Stimulated activated CD4-positive, alpha-beta T cell treated with anti-CD3 and anti-CD28 coated beads, Interleukin-2, amount 100 ng/mL, for 24 hours (primary cell): ENCODE data around the gene FAIM.
"Not testable (repeated sequence)": the region's sequence is repeated elsewhere in the genome, so short reads cannot be mapped to it uniquely, and the experiment has no call there.

Source experiments
- DNase-seq, 2 donors: peaks; one replicate each; pipeline ENCODE4 v3.0.0-alpha.2; 2020

The FAIM gene, protein sequence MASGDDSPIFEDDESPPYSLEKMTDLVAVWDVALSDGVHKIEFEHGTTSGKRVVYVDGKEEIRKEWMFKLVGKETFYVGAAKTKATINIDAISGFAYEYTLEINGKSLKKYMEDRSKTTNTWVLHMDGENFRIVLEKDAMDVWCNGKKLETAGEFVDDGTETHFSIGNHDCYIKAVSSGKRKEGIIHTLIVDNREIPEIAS

DNA sequence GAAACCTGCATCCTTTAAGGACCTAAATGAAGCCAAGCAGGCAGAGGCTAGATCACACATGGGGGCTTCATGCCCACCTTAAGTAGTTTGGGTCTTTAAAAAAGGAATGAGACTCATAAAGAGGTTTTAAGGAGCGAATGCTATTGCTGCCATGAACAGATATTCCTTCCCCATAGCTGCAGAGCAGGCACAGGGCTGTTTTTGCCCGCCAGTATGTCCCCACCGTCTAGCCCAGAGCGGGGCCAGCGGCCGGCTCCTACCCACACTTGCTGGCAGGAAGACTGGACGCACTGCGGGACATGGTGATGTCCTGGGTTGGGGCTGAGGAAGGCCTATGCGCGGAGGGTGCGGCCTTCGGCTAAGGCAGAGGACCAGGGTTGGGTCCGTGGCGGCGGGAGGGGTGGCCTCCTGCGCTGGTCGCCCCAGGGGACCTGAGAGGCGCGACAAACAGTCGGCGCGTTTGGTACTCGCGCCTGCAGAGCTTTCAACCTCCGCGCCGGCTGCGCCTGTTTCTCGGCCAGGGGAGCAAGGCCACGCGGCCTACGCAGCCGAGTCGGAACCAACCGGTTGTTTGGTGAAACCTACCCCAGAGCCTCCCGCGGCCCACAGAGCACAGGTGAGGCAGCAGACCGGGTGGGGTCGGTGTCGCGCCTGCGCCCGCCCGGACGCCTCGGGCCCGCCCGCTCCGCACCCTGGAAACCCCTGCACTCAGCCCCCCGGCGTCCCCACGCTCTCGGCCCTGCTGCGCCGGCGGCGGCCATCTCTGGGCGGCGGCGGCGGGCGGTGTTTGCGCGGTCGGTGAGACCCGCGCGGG lies at the start of gene FAIM:
FAIM (plus strand) TSS at position 450 of the 814 bp plus-strand sequence. CDS start 10,956 bp downstream, outside the sequence.
- DNase-seq: peak; percentile 65 to 68

DNA sequence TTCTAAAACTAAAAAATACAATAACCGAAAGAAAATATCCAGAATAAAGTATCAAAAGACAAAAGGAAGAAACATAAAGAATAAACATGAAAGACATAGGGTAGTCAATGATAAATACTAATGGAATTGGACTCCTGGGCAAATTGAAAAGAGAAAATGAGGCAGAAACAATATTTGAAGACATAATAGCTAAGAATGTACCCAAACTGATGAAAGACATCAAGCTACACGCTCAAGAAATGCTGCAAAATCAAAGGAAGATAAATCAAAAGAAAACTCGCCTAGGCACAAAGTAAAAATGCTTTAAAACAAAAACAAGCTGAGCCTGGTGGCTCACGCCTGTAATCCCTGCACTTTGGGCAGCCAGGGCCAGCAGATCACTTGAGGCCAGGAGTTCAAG lies 49.4 kb upstream of the FAIM start:
- no peak for DNase-seq

DNA sequence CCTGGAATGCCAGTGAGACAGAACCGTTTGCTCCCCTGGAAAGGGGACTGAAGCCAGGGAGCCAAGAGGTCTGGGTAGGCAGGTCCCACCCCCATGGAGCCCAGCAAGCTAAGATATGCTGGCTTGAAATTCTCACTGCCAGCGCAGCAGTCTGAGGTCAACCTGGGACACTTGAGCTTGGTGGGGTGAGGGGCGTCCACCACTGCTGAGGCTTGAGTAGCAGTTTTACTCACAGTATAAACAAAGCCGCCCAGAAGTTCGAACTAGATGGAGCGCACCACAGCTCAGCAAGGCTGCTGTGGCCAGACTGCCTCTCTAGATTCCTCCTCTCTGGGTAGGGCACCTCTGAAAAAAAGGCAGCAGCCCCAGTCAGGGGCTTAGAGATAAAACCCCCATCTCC lies 48.1 kb upstream of the FAIM start:
- DNase-seq: no peak

DNA sequence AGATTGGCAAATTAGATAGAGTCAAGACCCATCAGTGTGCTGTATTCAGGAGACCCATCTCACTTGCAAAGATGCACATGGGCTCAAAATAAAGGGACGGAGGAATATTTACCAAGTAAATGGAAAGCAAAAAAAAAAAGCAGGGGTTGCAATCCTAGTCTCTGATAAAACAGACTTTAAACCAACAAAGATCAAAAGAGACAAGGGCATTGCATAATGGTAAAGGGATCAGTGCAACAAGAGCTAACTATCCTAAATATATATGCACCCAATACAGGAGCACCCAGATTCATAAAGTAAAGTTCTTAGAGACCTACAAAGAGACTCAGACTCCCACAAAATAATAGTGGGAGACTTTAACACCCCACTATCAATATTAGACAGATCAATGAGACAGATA lies 45.7 kb upstream of the FAIM start:
- DNase-seq: not testable (repeated sequence)

DNA sequence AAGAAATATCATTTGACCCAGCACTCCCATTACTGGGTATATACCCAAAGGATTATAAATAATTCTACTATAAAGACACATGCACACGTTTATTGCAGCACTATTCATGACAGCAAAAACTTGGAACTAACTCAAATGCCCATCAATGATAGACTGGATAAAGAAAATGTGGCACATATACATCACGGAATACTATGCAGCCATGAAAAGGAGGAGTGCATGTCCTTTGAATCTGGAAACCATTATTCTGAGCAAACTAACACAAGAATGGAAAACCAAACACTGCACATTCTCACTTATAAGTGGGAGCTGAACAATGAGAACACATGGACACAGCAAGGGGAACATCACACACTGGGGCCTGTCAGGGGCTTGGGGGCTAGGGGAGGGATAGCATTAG lies 42.3 kb upstream of the FAIM start:
- not testable (repeated sequence) for DNase-seq

DNA sequence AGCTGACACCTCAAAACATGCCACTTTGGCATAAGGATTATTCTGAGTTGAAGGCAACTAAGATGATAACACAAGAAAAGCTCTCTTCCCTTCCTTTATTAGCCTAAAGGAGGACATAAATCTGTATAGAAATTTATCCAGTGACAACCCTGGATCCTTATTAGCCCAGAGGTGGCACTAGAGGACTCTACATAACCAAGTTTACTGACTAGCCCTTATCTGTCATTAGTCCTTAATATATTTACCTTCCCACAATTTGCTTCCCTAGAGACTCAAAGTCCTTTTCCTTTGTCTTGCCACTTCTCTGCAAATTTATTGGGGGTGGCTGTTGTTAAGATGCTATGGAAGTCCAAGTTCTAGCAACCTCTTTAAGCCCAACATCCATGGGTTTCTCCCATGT lies 41.2 kb upstream of the FAIM start:
- DNase-seq: no peak

DNA sequence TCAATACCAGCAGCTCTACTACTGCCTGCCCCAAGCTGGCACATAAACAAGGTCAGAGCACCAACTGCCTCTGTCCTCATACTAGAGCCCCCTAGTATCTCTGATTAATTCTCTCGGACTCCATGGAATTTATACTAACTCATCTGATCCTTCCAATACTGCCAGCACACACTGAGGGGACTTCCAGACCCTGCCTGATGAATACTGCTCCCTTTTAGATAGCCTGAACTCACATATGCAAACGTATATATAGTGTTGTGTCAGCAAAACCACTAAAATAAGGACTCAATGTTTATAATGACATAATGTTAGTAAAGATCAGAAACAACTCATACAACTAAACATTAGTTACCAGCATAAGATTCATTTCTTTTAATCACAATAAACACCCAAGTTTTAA lies 39.5 kb upstream of the FAIM start:
- no peak for DNase-seq

DNA sequence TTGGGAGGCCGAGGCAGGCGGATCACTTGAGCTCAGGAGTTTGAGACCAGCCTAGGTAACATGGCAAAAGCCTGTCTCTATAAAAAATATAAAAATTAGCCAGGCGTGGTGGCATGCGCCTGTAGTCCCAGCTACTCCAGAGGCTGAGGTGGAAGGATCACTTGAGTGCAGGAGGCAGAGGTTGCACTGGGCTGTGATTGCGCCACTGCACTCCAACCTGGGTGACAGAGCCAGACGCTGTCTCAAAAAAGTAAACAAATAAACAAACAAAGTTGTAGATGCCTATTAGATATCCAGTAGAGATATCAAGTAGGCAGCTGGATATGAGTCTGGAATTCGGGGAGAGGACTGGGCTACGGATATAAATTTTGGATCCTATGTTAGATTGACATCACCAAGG lies 38.9 kb upstream of the FAIM start:
- not testable (repeated sequence) for DNase-seq

DNA sequence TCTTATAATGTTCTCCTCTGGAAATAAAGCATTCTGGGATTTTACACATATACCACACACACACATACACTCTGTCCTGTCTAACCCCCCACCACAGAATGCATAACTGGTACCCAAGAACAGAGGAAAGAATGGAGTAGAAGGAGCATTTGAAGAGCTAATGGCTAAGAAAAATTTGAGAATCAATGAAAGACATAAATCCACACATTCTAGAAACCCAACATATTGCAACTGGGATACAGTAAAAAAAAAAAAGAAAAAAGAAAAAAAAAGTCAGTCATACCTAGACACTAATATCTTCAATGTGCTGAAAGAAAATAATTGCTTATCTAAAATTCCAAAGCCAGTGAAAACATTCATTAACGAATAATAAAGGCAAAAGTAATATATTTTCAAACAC lies 35.4 kb upstream of the FAIM start:
- no peak for DNase-seq

DNA sequence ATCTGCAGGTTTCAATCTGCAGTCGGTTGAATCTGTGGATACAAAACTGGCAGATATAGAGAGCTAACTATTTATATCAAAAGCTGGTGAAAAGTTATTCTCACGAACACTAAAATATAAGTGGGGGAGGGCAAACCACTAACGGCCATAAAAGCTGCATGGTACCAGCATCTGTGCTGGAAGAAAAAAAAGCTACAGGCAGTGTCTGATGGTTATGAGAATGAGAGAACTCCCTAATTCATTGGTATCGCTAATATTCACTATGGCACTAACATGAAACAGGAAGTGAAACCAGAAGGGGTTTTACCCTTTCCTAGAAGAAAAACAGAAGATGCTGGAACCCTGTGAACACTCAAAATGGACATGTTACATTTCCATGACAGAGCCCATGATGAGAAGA lies 30.4 kb upstream of the FAIM start:
- no peak for DNase-seq

DNA sequence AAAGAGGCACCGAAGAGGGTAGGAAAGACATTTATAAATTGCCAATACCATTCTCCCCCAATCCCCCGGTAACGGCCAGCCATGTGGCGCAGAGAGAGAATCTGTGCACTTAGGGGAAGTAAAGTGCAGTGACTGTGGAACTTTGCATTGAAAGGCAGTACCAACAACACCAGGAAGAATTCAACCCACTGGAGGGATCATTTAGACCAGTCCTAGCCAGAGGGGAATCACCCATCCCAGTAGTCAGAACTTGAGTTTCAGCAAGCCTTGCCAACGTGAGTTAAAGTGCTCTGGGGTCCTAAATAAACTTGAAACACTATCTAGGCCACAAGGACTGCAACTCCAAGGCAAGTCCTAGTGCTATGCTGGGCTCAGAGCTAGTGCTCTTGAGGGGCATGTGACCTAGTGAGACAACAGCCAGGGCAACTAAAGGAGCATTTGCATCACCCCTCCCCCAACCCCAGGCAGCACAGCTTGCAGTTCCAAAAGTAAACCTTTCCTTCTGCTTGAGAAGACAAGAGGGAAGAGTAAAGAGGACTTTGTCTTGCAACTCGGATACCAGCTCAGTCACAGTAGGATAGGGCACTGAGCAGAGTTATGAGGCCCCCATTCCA lies 29.5 kb upstream of the FAIM start:
- DNase-seq: no peak

DNA sequence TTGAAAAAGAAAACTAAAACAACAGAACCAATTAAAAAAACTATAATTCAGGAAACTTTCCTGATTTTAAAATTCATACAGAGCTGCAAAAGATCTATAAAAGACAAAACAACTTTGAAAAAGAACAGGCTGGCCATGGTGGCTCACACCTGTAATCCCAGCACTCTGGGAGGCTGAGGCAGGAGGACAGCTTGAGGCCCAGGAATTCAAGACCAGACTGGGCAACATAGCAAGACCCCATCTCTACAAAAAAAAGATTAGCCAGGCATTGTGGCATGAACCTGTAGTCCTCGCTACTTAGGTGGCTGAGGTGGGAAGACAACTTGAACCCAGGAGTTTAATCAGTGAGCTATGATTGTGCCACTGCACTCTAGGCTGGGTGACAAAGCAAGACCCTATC lies 21.2 kb upstream of the FAIM start:
- DNase-seq: no peak

DNA sequence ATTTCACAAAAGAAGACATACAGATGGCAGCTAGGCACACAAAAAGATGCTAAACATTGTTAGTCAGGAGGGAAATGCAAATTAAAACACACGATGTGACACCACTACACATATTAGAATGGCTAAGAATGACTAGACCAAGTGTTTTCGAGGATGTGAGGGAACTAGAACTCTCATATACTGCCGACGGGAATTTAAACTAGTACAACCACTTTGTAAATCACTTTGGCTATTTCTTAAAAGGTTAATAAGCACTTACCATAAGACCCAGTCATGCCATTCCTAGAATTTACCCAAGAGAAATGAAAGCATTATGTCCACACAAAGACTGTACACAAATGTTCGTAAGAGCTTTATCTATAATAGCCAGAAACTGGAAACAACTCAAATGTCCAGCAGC lies 20.1 kb upstream of the FAIM start:
- no peak for DNase-seq

DNA sequence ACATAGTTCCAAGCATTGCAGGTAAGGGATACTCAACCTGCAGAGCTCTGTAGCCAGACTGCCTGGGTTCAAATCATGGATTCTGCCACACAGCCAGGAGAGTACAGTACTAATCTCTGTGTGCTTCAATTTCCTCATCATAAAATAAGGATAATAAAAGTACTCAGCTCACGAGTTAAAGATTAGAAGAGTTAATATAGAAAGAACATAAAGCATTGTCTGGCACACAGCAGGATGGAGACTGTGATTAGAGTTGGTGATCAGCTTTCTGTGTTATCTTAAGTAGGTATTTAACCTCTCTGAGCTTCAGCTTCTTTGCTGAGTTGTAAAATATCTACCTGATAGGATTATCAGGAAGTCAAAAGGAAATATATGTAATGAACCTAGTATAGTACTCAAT lies 17.2 kb upstream of the FAIM start:
- no peak for DNase-seq

DNA sequence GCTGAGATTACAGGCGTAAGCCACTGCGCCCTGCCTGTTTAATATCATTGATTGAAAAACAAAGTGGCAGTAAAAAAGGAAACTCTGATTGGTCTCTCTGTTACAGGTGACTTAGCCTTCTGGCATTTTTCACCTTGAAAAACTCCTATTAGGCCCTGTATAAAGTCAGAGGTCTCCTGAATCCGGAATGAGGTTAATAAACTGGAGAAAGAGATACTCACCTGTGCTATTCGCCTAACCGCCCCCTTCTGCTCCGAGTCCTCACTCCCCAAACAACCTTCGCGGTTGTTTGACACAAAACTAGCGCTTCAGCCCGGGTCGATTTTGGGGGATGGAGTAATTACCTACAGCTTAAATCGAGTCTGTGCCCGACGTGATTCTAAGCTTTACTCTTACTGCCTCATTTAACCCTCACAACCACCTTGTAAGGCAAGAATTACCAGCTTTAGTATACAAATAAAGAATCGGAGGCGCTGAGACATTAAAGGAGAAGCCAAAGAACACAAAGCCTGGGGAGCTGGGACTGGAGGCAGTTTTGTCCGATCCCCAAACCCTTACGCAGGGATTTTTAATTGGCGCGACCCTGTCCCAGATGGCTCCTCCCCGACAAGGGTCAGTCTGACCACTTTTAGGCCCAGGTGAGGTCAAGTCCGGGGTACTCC lies 15.0 kb upstream of the FAIM start:
- no peak for DNase-seq

DNA sequence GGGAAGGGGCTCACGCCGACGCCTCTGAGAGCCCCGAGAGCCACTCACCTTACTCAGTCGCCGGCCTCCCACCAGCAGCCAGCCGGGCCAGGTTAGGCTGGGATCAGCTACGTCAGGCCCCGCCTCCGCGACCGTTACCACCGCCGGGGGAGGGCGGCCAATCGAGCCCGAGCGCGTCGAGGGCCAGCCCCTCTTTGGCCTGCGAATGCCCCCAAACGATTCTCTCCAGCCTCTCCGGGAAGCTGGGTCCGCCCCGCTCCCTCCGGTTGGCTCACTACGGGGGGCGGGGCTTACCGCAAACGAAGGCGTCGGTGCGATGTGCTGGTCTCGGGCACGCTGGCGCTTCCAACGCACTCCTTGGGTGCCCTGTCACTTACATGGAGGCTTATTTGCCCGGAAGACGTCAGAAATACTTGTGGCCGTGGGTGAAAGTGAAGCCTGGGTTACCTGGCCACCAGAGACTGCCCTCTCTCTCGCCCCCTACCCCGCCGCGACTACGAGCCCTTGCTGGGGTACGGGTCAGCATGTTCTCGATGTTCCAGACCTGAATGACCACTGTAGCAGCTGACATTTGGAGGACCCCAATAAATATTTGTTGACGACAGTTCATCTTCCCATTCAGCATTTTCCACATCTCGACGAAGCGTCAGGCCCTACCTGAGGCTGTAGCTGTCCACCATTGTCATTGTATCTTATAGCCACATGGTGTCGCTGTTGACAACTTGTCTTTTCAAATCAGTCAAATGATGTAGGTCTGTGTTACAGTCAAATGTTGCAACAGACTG lies 14.2 kb upstream of the FAIM start, which contains the start of gene CEP70:
CEP70 (minus strand) TSS at position 111 of the 785 bp plus-strand sequence. CDS start 21,333 bp downstream, outside the sequence.
- peak; percentile 87 to 88 for DNase-seq

DNA sequence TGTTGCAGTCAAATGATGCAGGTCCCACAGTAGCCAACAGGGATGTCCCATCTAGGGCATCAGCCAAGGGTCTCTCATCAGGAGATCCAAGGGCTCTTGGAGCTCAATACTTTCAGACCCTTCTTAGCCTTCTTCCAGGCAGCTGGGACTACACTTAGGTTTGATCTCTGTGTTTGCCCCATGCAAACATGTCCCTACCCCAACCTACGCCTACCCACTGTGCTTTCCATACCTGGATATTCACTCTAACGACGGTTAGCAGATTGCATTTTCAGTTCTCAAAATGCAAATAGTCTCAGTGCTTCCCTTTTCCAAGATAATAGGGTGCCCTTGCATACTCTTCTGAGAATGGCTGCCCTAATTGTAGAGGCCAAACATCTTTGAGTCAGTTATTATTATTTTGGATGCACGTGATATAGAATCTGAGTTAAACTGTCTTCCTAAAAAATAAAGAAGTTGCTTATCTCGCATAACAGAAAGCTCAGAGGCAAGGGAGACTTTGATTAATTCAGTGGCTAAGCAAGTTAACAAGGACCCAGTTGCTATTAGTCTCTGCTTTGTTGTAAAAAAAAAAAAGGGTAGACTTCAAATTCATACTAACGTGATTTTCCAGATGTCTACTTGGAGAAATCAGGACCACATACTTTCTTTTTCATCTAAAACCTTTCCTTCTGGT lies 13.5 kb upstream of the FAIM start:
- DNase-seq: no peak

DNA sequence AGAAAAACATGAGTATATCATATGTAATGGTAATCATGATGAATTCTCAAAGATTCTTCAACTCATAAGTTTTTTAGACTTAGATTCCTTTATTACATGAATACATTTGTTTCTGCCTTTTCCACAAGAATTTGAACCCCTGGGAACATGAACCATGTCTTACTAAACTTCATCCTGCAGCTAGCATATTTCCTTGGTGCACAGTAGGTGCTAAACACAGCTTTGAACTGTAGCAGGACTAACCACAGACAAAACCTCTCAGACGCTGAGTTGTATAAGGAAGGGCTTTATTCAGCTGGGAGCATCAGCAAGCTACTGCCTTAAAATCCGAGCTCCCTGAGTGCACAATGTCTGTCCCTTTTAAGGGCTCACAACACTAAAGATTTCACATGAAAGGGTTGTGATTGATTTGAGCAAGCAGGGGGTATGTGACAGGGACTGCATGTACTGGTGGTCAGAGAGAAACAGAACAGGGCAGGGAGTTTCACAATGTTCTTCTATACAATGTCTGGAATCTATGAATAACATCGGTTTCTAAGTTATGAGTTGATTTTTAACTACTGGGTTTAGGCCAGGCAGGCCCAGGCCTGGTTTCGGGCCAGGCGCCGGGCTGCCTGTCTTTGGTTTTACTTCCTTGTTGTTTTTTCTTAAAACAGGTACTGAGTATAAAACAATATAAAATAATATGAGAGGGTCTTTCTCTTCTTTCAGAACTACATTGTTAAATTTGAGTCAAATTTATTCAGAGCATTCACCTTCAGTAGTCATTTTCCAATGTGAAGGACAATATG lies 11.2 kb upstream of the FAIM start:
- DNase-seq: not testable (repeated sequence)

DNA sequence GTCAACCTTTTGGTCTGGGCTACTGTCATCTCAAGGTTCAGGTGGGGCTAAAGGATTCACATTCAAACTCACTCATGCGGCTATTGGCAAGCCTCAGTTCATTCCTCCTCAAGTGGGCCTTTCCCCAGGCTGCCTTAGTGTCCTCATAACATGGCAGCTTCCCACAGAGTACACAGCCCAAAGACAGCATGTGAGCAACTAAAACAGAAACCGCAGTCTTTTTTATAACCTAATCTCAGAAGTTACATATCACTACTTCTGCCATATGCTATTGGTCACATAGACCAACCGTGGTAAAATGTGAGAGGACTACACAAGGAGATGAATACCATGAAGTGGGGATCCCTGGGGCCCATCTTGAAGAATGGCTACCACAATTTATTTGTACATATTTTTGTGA lies 10.0 kb upstream of the FAIM start:
- DNase-seq: no peak

DNA sequence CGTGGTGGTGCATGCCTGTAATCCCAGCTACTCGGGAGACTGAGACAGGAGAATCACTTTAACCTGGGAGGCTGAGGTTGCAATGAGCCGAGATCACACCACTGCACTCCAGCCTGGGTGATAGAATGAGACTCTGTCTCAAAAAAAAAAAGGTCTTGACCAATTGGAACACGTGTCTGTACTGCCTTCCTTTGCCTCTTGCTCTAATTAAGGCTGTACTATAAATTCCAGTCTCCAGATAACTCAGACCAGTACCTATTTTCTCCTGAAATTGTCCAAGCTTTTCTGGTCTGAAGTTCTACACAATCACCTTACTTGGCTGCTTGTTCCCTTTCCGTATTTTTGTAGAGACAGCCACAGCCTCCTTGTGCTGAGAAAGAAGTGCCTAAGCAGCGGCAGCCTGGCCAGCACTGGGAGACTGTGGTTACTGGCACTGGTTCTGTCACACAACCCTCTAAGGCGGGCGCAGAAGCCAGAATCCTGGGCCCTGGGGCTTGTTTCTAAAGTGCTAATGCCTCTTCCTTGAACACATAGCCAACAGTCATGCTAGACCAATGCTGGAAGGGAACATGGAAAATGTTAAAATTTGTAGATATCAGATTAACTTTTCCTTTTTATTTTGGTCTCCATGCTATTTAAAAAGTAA lies 8.3 kb upstream of the FAIM start:
- DNase-seq: no peak

DNA sequence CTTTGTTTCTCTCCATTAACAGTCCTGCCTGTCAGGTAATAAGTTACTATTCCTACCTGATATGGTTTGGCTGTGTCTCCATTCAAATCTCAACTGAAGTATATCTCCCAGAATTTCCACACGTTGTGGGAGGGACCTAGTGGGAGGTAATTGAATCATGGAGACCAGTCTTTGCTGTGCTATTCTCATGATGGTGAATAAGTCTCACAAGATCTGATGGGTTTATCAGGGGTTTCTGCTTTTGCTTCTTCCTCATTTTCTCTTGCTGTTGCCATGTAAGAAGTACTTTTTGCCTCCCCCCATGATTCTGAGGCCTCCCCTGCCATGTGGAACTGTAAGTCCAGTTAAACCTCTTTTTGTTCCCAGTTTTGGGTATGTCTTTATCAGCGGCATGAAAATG lies 6.9 kb upstream of the FAIM start:
- DNase-seq: not testable (repeated sequence)
